GM13977 (cell line): ENCODE data around the gene CASK.

Experiments
- DNase-seq: peaks from one replicate; pipeline ENCODE4 v3.0.0; 2012; ENCODE audit warnings: low spot score
- CTCF ChIP-seq: IDR thresholded peaks from 2 replicates; pipeline ENCODE4 v1.5.1; 2012; ENCODE audit warnings: mild to moderate bottlenecking, control low read depth; ENCODE audit not compliant: insufficient read depth; ENCODE audit errors: extremely low read depth, missing control alignments
- in situ Hi-C: fragments of 300-500 bp; cut with MboI; formaldehyde crosslinking; loops from one replicate; pipeline ENCODE4 v1.12.0; 2022; ENCODE audit warnings: low sequenced_read_pairs, low pct_unique_long_range_greater_than_20kb, mixed read lengths, inconsistent platforms; ENCODE audit not compliant: unreplicated experiment

The CASK gene

GRCh38 chrX:41692162-41692749, 231.1 kb downstream of the CASK start:
- DNase-seq: no peak
- in situ Hi-C loops: no loop called here
- no peak for TF ChIP-seq CTCF

- no peak for TF ChIP-seq CTCF
- in situ Hi-C loops: no loop called here
- no peak for DNase-seq
These were observed 233.6 kb downstream of the CASK start for GRCh38 chrX:41689711-41690110.

GRCh38 chrX:41688835-41689234, 234.5 kb downstream of the CASK start, which contains the start of gene GPR34:
Gene GPR34, plus strand, starts transcription at chrX:41688973. Its CDS starts 6,661 bp downstream, at chrX:41695634.
- DNase-seq: no peak
- no peak for TF ChIP-seq CTCF
- in situ Hi-C loops: no loop called here

- no peak for DNase-seq
- in situ Hi-C loops: no loop called here
- no peak for TF ChIP-seq CTCF
These were observed 235.2 kb downstream of the CASK start for GRCh38 chrX:41688156-41688555.

GRCh38 chrX:41686788-41687187, 236.6 kb downstream of the CASK start:
- no peak for DNase-seq
- no peak for TF ChIP-seq CTCF
- in situ Hi-C loops: no loop called here

GRCh38 chrX:41684940-41685339, 238.4 kb downstream of the CASK start:
- in situ Hi-C loops: no loop called here
- no peak for DNase-seq
- no peak for TF ChIP-seq CTCF
